Suprapubic skin (tissue), 4 donors: Measurements from ENCODE around the gene LARP1.

Experiments used
- CTCF ChIP-seq, 2 donors: fragments of 200-600 bp in 1 of 2; fragments of 450-650 bp in 1 of 2; sonication (generic) in 1 of 2; IDR thresholded peaks; one replicate each; pipeline ENCODE4 v1.5.1; 2016 to 2019; ENCODE audit warnings: antibody characterized with exemption in 2 of 2, mild to moderate bottlenecking in 1 of 2, moderate library complexity in 1 of 2
- POLR2A ChIP-seq, 2 donors: fragments of 450-650 bp; IDR thresholded peaks; one replicate each; pipeline ENCODE4 v1.6.1; 2017; ENCODE audit warnings: antibody characterized with exemption in 2 of 2, mild to moderate bottlenecking in 2 of 2, moderate library complexity in 2 of 2
- POLR2AphosphoS5 ChIP-seq, 3 donors: sonication (generic); formaldehyde crosslinking; IDR thresholded peaks; one replicate each; pipeline ENCODE4 v1.6.1; 2017; ENCODE audit warnings: antibody characterized with exemption in 3 of 3

- TF ChIP-seq CTCF (IDR thresholded peaks at IDR 0.05) (no peak), POLR2A (IDR thresholded peaks at IDR 0.05) (no peak), POLR2AphosphoS5 (IDR thresholded peaks at IDR 0.05) (no peak)
These were observed 110.4 kb downstream of the LARP1 start for GRCh38 chr5:154865466-154866184.
